Right lobe of liver (tissue), 6 donors: Measurements from ENCODE around the gene PPA1. TPM values are rescaled to one million over a fixed set of nuclear protein-coding genes. Genes with fewer than 3 reads are reported as not detected.

Experiments used
- ATAC-seq, 4 donors: fragments of 200-7000 bp; cut with Tn5 transposase; one replicate each; pipeline ENCODE4 v1.9.1; 2020; ENCODE audit warnings: mild to moderate bottlenecking in 4 of 4, moderate library complexity in 4 of 4
- DNase-seq, 3 donors: peaks; one replicate each; pipeline ENCODE4 v3.0.0-alpha.2; 2020
- H3K27ac ChIP-seq, 3 donors: fragments of 200-600 bp; one replicate each; pipeline ENCODE4 v1.8.0; 2022
- H3K27me3 ChIP-seq, 2 donors: fragments of 200-600 bp; one replicate each; pipeline ENCODE4 v1.8.0; 2022
- H3K36me3 ChIP-seq, 4 donors: fragments of 200-600 bp; sonication (generic) in 1 of 4; one replicate each; pipeline versions ENCODE4 v1.5.1 to v1.8.0; 2017 to 2022; ENCODE audit warnings: control low read depth in 1 of 4
- H3K4me1 ChIP-seq, 4 donors: fragments of 200-600 bp; sonication (generic) in 1 of 4; one replicate each; pipeline versions ENCODE4 v1.5.1 to v1.8.0; 2017 to 2022; ENCODE audit warnings: control low read depth in 1 of 4
- H3K4me3 ChIP-seq, 3 donors: fragments of 200-600 bp; one replicate each; pipeline ENCODE4 v1.8.0; 2022
- H3K9me3 ChIP-seq, 4 donors: fragments of 200-600 bp; sonication (generic) in 1 of 4; one replicate each; pipeline versions ENCODE4 v1.5.1 to v1.8.0; 2017 to 2022; ENCODE audit warnings: control low read depth in 1 of 4
- POLR2A ChIP-seq: fragments of 450-650 bp; IDR thresholded peaks from one replicate; pipeline ENCODE4 v1.6.1; 2017; ENCODE audit warnings: antibody characterized with exemption, mild to moderate bottlenecking
- WGBS: methylation state at CpG from one replicate; pipeline ENCODE4 v1.1.6; 2018; ENCODE audit warnings: low coverage, low lambda C conversion rate; ENCODE audit not compliant: insufficient coverage; ENCODE audit errors: missing lambda C conversion rate; 5-methylcytosine and 5-hydroxymethylcytosine counted together
- intact Hi-C, 2 donors: fragments of 100-400 bp; cut with DNase I; formaldehyde crosslinking; loops; one replicate each; pipeline versions ENCODE4 v1.11.2 to v1.14.1; 2022
- total RNA-seq, 6 experiments: library from RNA; depleted of rRNA in 2 of 6; stranded (reverse); fragments of >200 nt in 2 of 6; fragmentation: NEBNext Ultra II Directional in 3 of 6; extraction: Animal tissue kit (Norgen Biotek cat#: 25700) in 3 of 6; gene quantifications; one replicate each; pipeline versions ENCODE4 v1.1.0 to v1.2.4, GENCODE V29; 2016 to 2023
- TF ChIP-seq, protein P1 (sequence below), 4 donors: fragments of 200-600 bp in 3 of 4; fragments of 450-650 bp in 1 of 4; IDR thresholded peaks; one replicate each; pipeline versions ENCODE4 v1.5.1 to v1.8.0; 2016 to 2022; ENCODE audit warnings: antibody characterized with exemption in 4 of 4, mild to moderate bottlenecking in 2 of 4
- donor health status: DM: no; HTN: yes; CAD: no.
- donor health status: DM: no; HTN: no; CAD: no.
- donor health status: DM: no; HTN: no; CAD: no.
- donor health status: DM: no; HTN: yes; CAD: no.
- donor health status: DM: no; HTN: yes; CAD: no.

Gene PPA1
- total RNA-seq, 6 experiments from 2014 or later = 64.8 to 133 (median 95.7) TPM

DNA sequence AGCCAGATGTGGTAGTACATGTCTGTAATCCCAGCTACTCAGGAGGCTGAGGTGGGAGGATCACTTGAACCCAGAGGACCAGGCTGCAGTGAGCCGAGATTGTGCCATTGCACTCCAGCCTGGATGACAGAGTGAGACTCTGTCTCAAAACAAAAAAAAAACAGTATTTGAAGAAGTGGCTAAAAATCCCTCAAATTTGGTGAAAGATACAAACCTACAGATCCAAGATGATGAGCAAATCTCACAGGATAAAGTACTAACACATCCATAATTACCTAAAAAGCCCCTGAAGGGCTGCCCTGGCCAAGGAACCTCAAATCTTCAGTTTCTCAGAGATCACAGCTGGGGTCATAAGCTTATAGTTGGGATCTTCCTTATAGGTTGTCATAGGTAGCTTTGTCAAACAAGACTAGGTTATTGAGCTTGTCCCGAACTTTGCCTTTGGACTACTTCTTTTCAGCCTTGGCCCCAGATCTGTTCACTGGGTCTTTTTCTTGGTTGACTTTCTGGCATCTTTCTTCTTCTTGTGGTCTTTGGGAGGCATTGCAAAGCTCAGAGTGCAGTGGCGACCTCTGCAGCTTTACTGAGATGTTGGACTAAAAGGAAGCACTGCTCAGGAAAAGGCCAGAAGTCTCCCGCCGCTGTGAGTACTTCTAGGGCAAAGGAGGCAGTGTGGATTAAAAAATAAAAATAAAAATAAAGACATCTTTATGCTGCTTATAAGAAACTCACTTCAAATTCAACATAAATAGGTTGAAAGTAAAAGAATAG, 34.3 kb downstream of the PPA1 start:
- H3K27me3 ChIP-seq = no peaks in the 10 kb centered on the region
- intact Hi-C loops = no loop called here
- H3K4me1 ChIP-seq = no peaks in the 10 kb centered on the region
- H3K27ac ChIP-seq = no peak overlapping the region
- ATAC-seq (no peak), DNase-seq (no peak)
- WGBS = 98% methylated on average over 4 of the region's 5 CpGs
- TF ChIP-seq, protein P1, sequence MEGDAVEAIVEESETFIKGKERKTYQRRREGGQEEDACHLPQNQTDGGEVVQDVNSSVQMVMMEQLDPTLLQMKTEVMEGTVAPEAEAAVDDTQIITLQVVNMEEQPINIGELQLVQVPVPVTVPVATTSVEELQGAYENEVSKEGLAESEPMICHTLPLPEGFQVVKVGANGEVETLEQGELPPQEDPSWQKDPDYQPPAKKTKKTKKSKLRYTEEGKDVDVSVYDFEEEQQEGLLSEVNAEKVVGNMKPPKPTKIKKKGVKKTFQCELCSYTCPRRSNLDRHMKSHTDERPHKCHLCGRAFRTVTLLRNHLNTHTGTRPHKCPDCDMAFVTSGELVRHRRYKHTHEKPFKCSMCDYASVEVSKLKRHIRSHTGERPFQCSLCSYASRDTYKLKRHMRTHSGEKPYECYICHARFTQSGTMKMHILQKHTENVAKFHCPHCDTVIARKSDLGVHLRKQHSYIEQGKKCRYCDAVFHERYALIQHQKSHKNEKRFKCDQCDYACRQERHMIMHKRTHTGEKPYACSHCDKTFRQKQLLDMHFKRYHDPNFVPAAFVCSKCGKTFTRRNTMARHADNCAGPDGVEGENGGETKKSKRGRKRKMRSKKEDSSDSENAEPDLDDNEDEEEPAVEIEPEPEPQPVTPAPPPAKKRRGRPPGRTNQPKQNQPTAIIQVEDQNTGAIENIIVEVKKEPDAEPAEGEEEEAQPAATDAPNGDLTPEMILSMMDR (IDR thresholded peaks at IDR 0.05) = no peak
- TF ChIP-seq POLR2A = no peak
- no peak overlapping the region for H3K4me3 ChIP-seq
- H3K36me3 ChIP-seq = peaks cover 0 to 43% (median 17%) of the 10 kb centered on the region in 4 donors
- no peaks in the 10 kb centered on the region for H3K9me3 ChIP-seq

DNA sequence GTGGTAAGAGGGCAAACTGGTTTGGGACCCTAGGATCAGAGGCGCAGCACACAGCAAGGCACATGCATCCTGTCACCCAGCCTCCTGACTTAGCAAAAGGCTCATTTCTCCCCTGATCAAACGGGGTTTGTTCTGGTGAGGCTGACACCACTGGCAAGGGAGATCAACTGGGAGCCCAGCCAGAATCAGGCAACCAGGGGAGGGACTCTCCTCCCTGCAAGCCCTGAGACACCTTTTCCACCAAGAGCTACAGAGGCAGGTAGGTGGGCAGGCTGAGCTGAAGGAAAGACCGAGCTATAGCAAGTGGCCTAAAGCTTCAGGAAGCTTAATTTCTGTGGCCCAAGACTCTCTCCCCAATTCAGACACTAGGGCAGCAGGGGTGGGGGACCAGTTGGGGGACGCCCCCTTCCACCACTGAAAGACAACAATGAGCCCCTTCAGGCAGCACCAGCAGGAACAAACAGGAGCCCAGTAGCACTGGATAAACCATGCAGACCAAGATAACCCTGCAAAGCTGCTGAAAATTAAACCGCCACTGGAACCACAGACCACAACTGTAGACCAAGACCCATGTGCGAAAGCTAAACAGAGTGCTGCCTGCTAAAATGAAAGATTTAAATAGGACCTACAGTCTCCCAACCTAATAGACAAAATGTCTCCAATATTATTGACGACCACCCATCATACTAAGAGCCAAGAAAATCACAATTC, 35.8 kb downstream of the PPA1 start:
- DNase-seq = no peak
- 65% methylated on average over 5 of the region's 7 CpGs for WGBS

DNA sequence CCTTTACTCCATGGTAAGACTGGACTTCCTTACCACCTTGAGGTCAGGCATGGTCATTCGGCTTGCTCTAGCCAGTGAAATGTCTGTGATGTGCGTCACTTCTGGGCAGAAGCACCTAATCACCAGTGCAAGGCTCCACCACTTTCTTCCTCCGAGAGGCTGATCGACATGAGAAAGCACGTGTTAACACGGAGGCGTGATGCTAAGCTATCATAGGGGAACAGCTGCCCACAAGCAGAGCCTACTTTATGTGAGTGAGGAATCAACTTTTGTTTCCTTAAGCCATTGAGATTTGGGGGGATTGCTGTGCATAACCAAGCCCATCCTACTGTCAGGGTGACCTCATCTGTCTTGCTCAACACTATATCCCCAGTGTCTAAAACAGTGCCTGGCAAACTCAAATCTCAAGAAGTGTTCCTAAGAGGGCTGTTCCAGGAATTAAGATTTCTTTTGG, 39.8 kb downstream of the PPA1 start:
- Histone ChIP-seq H3K9me3 (no peaks in the 10 kb centered on the region), H3K4me3 (no peak overlapping the region), H3K27me3 (no peaks in the 10 kb centered on the region), H3K4me1 (peaks cover 0 to 18% (median 5%) of the 10 kb centered on the region in 4 donors), H3K36me3 (peaks cover 0 to 1% (median 0%) of the 10 kb centered on the region in 4 donors), H3K27ac (no peak overlapping the region)
- TF ChIP-seq, protein P1 (IDR thresholded peaks at IDR 0.05) = no peak
- TF ChIP-seq POLR2A = no peak
- DNase-seq (no peak), ATAC-seq (no peak)
- 97% methylated on average over 5 of the region's 7 CpGs for WGBS
- intact Hi-C loops = no loop called here

More for the DNA sequence above, 35.8 kb downstream of the PPA1 start:
- Histone ChIP-seq H3K27me3 (no peaks in the 10 kb centered on the region), H3K4me3 (no peak overlapping the region), H3K36me3 (peaks cover 0 to 30% (median 11%) of the 10 kb centered on the region in 4 donors), H3K9me3 (no peaks in the 10 kb centered on the region), H3K4me1 (peaks cover 0 to 8% (median 2%) of the 10 kb centered on the region in 4 donors), H3K27ac (no peak overlapping the region)
- TF ChIP-seq, protein P1 (IDR thresholded peaks at IDR 0.05) = no peak
- TF ChIP-seq POLR2A = no peak
- peak in 2 of 4 donors; percentile 32 to 38 for ATAC-seq
- intact Hi-C loops = no loop called here

DNA sequence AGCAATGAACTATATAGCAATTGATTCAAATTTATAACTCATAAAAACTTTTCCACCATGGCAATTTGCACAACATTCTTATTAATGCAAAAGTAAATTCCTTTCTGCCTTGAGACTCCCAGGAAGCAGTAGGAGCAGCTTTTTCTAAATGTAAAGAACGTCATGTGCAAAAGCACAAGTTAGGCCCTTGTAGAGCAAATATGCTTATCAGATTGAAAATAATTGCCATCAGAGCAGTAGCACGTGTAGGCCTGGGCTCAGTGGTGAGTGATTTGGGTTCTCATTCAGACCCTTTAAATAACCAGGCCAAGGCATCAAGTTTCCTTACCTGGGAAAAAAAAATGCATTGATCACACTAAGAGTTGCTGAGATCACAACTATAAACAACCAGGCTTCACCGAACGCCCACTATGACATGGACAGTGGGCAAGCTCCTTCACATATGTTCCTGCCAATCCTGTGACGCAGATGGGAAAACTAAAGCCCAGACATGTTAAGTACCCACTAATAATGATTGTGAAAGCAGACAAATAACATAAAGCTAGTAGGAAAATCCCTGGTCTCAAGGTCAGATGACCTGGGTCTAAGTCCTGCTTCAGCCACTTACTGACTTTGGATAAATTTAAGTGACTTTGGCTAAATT, 40.8 kb downstream of the PPA1 start:
- peak in 3 of 4 donors; percentile 22 to 32 (median 24) for ATAC-seq
- no peak for DNase-seq
- Histone ChIP-seq H3K4me3 (no peak overlapping the region), H3K4me1 (peaks cover 0 to 18% (median 5%) of the 10 kb centered on the region in 4 donors), H3K27ac (peak overlapping the region in 1 of 3 donors; percentile 33), H3K27me3 (no peaks in the 10 kb centered on the region), H3K9me3 (no peaks in the 10 kb centered on the region), H3K36me3 (no peaks in the 10 kb centered on the region)
- TF ChIP-seq, protein P1 (IDR thresholded peaks at IDR 0.05) = no peak
- TF ChIP-seq POLR2A = no peak
- 51% methylated on average over 4 of the region's 5 CpGs for WGBS
- intact Hi-C loops = no loop called here
